GM12878 (cell line): Measurements from ENCODE around the gene MDM1.

Experiments used
- CBFB ChIP-seq: IDR thresholded peaks from 2 replicates; pipeline ENCODE4 v1.6.1; 2016; ENCODE audit warnings: antibody characterized with exemption, low read depth
- JUNB ChIP-seq: IDR thresholded peaks from 2 replicates; pipeline ENCODE4 v1.6.1; 2016; ENCODE audit warnings: antibody characterized with exemption, mild to moderate bottlenecking
- KAT2A ChIP-seq: conservative IDR thresholded peaks from 2 replicates; pipeline ENCODE4 v1.6.1; 2011; ENCODE audit warnings: low read depth, low read length; ENCODE audit not compliant: control insufficient read depth
- POLR2AphosphoS5 ChIP-seq: IDR thresholded peaks from 2 replicates; pipeline ENCODE4 v1.6.1; 2011; ENCODE audit warnings: mild to moderate bottlenecking, low read length, inconsistent platforms
- RCOR1 ChIP-seq: conservative IDR thresholded peaks from 2 replicates; pipeline ENCODE4 v1.6.1; 2012; ENCODE audit warnings: low read depth, low read length, improper control_type of control experiment
- SIN3A ChIP-seq: IDR thresholded peaks from 2 replicates; pipeline ENCODE4 v1.6.1; 2012; ENCODE audit warnings: low read depth, low read length, improper control_type of control experiment
- SUPT20H ChIP-seq: IDR thresholded peaks from 2 replicates; pipeline ENCODE4 v1.6.1; 2011; ENCODE audit warnings: low read depth, mild to moderate bottlenecking, low read length, moderate library complexity, borderline replicate concordance; ENCODE audit not compliant: control insufficient read depth
- TCF7 ChIP-seq: IDR thresholded peaks from 2 replicates; pipeline ENCODE4 v1.6.1; 2014; ENCODE audit warnings: antibody characterized with exemption, borderline replicate concordance
- TF ChIP-seq, protein P1 (sequence below), 3 experiments: IDR thresholded peaks in 2 of 3; conservative IDR thresholded peaks in 1 of 3; 2 replicates each; pipeline ENCODE4 v1.5.1; 2011; ENCODE audit warnings: low read depth in 3 of 3, low read length in 3 of 3, mild to moderate bottlenecking in 3 of 3, control low read depth in 2 of 3, moderate library complexity in 2 of 3, inconsistent platforms in 1 of 3, mixed read lengths in 1 of 3; ENCODE audit not compliant: control insufficient read depth in 2 of 3, insufficient read depth in 1 of 3; ENCODE audit errors: extremely low read depth in 1 of 3
- TF ChIP-seq, protein P2 (sequence below): fragments of 450-650 bp; IDR thresholded peaks from 2 replicates; pipeline ENCODE4 v1.6.1; 2016; ENCODE audit warnings: mild to moderate bottlenecking, moderate library complexity, borderline replicate concordance
- TF ChIP-seq, protein P3 (sequence below): fragments of 450-650 bp; IDR thresholded peaks from 2 replicates; pipeline ENCODE4 v1.6.1; 2017; ENCODE audit warnings: low read depth, mild to moderate bottlenecking, moderate library complexity

DNA sequence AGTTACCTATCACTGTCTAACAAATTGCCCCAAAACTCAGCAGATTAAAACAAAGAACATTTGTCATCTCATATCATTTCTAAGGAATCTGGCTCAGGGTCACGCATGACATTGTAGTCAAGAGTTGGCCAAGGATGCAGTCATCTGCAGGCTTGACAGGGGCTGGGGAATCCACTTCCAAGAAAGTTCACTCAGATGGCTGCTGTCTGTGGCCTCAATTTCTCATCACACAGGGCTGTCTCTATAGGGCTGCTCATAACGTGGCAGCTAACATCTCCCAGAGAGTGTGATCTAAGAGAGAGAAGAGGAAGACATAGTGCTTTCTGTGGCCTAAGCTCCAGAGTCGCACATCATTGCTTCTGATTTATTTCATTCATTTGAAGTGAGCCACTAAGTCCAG lies 61.8 kb downstream of the MDM1 start:
- TF ChIP-seq, protein P1, sequence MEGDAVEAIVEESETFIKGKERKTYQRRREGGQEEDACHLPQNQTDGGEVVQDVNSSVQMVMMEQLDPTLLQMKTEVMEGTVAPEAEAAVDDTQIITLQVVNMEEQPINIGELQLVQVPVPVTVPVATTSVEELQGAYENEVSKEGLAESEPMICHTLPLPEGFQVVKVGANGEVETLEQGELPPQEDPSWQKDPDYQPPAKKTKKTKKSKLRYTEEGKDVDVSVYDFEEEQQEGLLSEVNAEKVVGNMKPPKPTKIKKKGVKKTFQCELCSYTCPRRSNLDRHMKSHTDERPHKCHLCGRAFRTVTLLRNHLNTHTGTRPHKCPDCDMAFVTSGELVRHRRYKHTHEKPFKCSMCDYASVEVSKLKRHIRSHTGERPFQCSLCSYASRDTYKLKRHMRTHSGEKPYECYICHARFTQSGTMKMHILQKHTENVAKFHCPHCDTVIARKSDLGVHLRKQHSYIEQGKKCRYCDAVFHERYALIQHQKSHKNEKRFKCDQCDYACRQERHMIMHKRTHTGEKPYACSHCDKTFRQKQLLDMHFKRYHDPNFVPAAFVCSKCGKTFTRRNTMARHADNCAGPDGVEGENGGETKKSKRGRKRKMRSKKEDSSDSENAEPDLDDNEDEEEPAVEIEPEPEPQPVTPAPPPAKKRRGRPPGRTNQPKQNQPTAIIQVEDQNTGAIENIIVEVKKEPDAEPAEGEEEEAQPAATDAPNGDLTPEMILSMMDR (IDR thresholded peaks at IDR 0.05 in 2 of 3, conservative IDR thresholded peaks at IDR 0.05 in 1 of 3; ENCODE audit: control insufficient read depth in 2 of 3, extremely low read depth in 1 of 3, insufficient read depth in 1 of 3, low read depth in 3 of 3, low read length in 3 of 3): no peak
- TF ChIP-seq CBFB: no peak
- TF ChIP-seq TCF7: no peak
- TF ChIP-seq, protein P2, sequence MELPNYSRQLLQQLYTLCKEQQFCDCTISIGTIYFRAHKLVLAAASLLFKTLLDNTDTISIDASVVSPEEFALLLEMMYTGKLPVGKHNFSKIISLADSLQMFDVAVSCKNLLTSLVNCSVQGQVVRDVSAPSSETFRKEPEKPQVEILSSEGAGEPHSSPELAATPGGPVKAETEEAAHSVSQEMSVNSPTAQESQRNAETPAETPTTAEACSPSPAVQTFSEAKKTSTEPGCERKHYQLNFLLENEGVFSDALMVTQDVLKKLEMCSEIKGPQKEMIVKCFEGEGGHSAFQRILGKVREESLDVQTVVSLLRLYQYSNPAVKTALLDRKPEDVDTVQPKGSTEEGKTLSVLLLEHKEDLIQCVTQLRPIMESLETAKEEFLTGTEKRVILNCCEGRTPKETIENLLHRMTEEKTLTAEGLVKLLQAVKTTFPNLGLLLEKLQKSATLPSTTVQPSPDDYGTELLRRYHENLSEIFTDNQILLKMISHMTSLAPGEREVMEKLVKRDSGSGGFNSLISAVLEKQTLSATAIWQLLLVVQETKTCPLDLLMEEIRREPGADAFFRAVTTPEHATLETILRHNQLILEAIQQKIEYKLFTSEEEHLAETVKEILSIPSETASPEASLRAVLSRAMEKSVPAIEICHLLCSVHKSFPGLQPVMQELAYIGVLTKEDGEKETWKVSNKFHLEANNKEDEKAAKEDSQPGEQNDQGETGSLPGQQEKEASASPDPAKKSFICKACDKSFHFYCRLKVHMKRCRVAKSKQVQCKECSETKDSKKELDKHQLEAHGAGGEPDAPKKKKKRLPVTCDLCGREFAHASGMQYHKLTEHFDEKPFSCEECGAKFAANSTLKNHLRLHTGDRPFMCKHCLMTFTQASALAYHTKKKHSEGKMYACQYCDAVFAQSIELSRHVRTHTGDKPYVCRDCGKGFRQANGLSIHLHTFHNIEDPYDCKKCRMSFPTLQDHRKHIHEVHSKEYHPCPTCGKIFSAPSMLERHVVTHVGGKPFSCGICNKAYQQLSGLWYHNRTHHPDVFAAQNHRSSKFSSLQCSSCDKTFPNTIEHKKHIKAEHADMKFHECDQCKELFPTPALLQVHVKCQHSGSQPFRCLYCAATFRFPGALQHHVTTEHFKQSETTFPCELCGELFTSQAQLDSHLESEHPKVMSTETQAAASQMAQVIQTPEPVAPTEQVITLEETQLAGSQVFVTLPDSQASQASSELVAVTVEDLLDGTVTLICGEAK: no peak
- TF ChIP-seq SIN3A: no peak
- TF ChIP-seq SUPT20H: no peak
- no peak for TF ChIP-seq RCOR1
- TF ChIP-seq POLR2AphosphoS5: no peak
- no peak for TF ChIP-seq KAT2A
- no peak for TF ChIP-seq JUNB
- TF ChIP-seq, protein P3, sequence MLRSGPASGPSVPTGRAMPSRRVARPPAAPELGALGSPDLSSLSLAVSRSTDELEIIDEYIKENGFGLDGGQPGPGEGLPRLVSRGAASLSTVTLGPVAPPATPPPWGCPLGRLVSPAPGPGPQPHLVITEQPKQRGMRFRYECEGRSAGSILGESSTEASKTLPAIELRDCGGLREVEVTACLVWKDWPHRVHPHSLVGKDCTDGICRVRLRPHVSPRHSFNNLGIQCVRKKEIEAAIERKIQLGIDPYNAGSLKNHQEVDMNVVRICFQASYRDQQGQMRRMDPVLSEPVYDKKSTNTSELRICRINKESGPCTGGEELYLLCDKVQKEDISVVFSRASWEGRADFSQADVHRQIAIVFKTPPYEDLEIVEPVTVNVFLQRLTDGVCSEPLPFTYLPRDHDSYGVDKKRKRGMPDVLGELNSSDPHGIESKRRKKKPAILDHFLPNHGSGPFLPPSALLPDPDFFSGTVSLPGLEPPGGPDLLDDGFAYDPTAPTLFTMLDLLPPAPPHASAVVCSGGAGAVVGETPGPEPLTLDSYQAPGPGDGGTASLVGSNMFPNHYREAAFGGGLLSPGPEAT: no peak
